K562 (cell line): ENCODE measurements around the gene PYGM. TPM values are rescaled to one million over a fixed set of nuclear protein-coding genes. Genes with fewer than 3 reads are reported as not detected.

Source experiments
- CBFA2T3 ChIP-seq: fragments of 450-650 bp; IDR thresholded peaks from 2 replicates; pipeline ENCODE4 v1.6.1; 2017
- CCNT2 ChIP-seq: IDR thresholded peaks from 2 replicates; pipeline ENCODE4 v1.6.1; 2011; ENCODE audit warnings: borderline replicate concordance, low read depth, mild to moderate bottlenecking, moderate library complexity, mixed read lengths, low read length; ENCODE audit not compliant: insufficient read length; ENCODE audit errors: extremely low read depth
- CHCHD3 ChIP-seq: fragments of 250-450 bp; sonication (Bioruptor Pico); IDR thresholded peaks from 2 replicates; pipeline ENCODE4 v2.1.2; 2022; ENCODE audit warnings: mild to moderate bottlenecking
- DPF2 ChIP-seq: fragments of 450-650 bp; IDR thresholded peaks from 2 replicates; pipeline ENCODE4 v1.6.1; 2016
- GABPB2 ChIP-seq: fragments of 250-450 bp; sonication (Bioruptor Pico); conservative IDR thresholded peaks from 2 replicates; pipeline ENCODE4 v1.5.1; 2021; ENCODE audit warnings: mild to moderate bottlenecking
- KDM1A ChIP-seq, 2 experiments: fragments of 450-650 bp; IDR thresholded peaks; 2 replicates each; pipeline ENCODE4 v1.6.1; 2016; ENCODE audit warnings: mild to moderate bottlenecking in 2 of 2
- KDM2B ChIP-seq: fragments of 250-450 bp; sonication (Bioruptor Pico); IDR thresholded peaks from 2 replicates; pipeline ENCODE4 v1.8.0; 2021; ENCODE audit warnings: mild to moderate bottlenecking, moderate library complexity
- MECOM ChIP-seq: fragments of 250-450 bp; sonication (Bioruptor Pico); IDR thresholded peaks from 2 replicates; pipeline ENCODE4 v1.8.0; 2022; ENCODE audit warnings: inconsistent platforms
- PHF20 ChIP-seq: fragments of 450-650 bp; IDR thresholded peaks from 2 replicates; pipeline ENCODE4 v1.6.1; 2018; ENCODE audit not compliant: partially characterized antibody
- POLR2A ChIP-seq: fragments of 450-650 bp; conservative IDR thresholded peaks from 2 replicates; pipeline ENCODE4 v1.6.1; 2016
- PTTG1 ChIP-seq: fragments of 450-650 bp; IDR thresholded peaks from 2 replicates; pipeline ENCODE4 v1.6.1; 2016; ENCODE audit warnings: low read depth, mild to moderate bottlenecking, missing genetic modification characterization, missing compliant biosample characterization
- RBM34 ChIP-seq: fragments of 200-400 bp; formaldehyde crosslinking; IDR thresholded peaks from 2 replicates; pipeline ENCODE4 v1.6.1; 2018; ENCODE audit warnings: low read length, borderline replicate concordance; ENCODE audit not compliant: insufficient read depth
- SMAD2 ChIP-seq: fragments of 150-350 bp; IDR thresholded peaks from 2 replicates; pipeline ENCODE4 v1.6.1; 2014; ENCODE audit warnings: low read depth, mild to moderate bottlenecking, low read length
- SMC3 ChIP-seq: conservative IDR thresholded peaks from 2 replicates; pipeline ENCODE4 v1.6.1; 2011; ENCODE audit warnings: low read depth, low read length, improper control_type of control experiment; ENCODE audit not compliant: insufficient read depth
- SRF ChIP-seq, 2 experiments: fragments of 250-450, 450-650 bp in 1 of 2; sonication (Bioruptor Pico) in 1 of 2; sonication (generic) in 1 of 2; formaldehyde crosslinking; IDR thresholded peaks; 2 replicates each; pipeline versions ENCODE4 v1.5.0 to v1.5.1; 2020 to 2022; ENCODE audit warnings: mild to moderate bottlenecking in 1 of 2, missing genetic modification reagents in 1 of 2
- SUPT5H ChIP-seq: fragments of 450-650 bp; IDR thresholded peaks from 2 replicates; pipeline ENCODE4 v1.6.1; 2016
- TARDBP ChIP-seq: fragments of 450-650 bp; IDR thresholded peaks from 2 replicates; pipeline ENCODE4 v1.6.1; 2016
- TCF3 ChIP-seq: sonication (generic); formaldehyde crosslinking; IDR thresholded peaks from 2 replicates; pipeline ENCODE4 v1.4.0; 2020; ENCODE audit warnings: mild to moderate bottlenecking, missing genetic modification reagents
- ZKSCAN8 ChIP-seq: fragments of 200-800 bp; sonication (Bioruptor generic); IDR thresholded peaks from 2 replicates; pipeline ENCODE4 v1.6.1; 2016; ENCODE audit warnings: missing genetic modification characterization, missing compliant biosample characterization
- ZNF121 ChIP-seq: sonication (generic); formaldehyde crosslinking; conservative IDR thresholded peaks from 2 replicates; pipeline ENCODE4 v1.8.0; 2022; ENCODE audit warnings: missing genetic modification reagents
- ZNF165 ChIP-seq: fragments of 250-450 bp; sonication (Bioruptor Pico); IDR thresholded peaks from 2 replicates; pipeline ENCODE4 v1.4.0; 2020; ENCODE audit warnings: borderline replicate concordance
- polyA plus RNA-seq, 8 experiments: library from polyadenylated mRNA; depleted of rRNA in 4 of 8; stranded (reverse) in 5 of 8; unstranded in 3 of 8; fragments of >200 nt; fragmentation: Nextera tagmentation in 2 of 8; fragmentation: Illumina TruSeq in 1 of 8; extraction: Ambion mirVana in 2 of 8; extraction: Trizol in 1 of 8; gene quantifications; 2 replicates each; pipeline versions ENCODE4 v1.2.1 to v1.2.3, GENCODE V29; 2011 to 2014; ENCODE audit warnings: inconsistent platforms in 1 of 8, missing spikeins in 1 of 8
- total RNA-seq, 7 experiments: library from RNA; depleted of rRNA in 6 of 7; stranded (reverse); fragments of >200 nt in 6 of 7; fragmentation: Illumina TruSeq in 2 of 7; extraction: Trizol in 2 of 7; gene quantifications; 2 replicates each; pipeline versions ENCODE4 v1.2.1 to v1.2.3, GENCODE V29; 2011 to 2021; ENCODE audit warnings: low replicate concordance in 1 of 7
- TF ChIP-seq, protein P1 (sequence below), 2 experiments: fragments of 450-650 bp; IDR thresholded peaks; 2 replicates each; pipeline ENCODE4 v1.6.1; 2016
- TF ChIP-seq, protein P2 (sequence below): sonication (generic); formaldehyde crosslinking; IDR thresholded peaks from 2 replicates; pipeline ENCODE4 v1.8.1; 2023; ENCODE audit warnings: mild to moderate bottlenecking, missing genetic modification reagents

The PYGM gene
- total and polyA plus RNA-seq, 9 of the 15 experiments (the other 6 are each of a cell fraction or from before 2014, with no cell fraction given): 0.07 to 1.5 (median 0.68) TPM

DNA sequence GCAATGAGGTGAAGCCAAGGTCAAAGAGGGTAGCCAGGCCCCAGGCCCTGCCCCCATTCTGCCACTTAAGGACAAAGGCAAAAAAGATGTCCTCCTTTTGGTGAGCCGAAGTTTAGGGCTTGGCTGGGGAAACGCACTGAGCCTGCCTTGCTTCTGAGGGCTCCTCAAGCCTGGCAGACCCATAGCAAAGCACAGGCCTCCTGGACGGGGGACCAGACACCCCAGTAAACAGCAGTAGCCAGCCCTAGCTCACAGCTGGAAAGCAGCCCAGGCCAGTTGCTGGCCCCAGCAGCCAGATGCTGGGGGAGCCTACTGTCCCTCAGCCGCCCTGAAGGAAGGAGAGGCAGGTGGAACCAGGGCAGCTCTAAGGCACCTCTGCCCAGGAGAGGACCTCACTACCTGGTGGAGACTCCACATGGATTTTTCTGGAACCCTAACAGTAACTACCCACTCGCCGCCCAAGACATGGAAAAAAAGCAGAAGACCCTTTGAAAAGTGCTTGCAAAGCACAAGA lies 3.8 kb upstream of the PYGM start (continued):
- no peak for TF ChIP-seq ZNF165 (CRISPR knock-in tag)
- TF ChIP-seq, protein P1, sequence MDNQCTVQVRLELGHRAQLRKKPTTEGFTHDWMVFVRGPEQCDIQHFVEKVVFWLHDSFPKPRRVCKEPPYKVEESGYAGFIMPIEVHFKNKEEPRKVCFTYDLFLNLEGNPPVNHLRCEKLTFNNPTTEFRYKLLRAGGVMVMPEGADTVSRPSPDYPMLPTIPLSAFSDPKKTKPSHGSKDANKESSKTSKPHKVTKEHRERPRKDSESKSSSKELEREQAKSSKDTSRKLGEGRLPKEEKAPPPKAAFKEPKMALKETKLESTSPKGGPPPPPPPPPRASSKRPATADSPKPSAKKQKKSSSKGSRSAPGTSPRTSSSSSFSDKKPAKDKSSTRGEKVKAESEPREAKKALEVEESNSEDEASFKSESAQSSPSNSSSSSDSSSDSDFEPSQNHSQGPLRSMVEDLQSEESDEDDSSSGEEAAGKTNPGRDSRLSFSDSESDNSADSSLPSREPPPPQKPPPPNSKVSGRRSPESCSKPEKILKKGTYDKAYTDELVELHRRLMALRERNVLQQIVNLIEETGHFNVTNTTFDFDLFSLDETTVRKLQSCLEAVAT (IDR thresholded peaks at IDR 0.05): no peak
- TF ChIP-seq TCF3 (CRISPR knock-in tag): 0 out of 2 replicates have a peak, but pooled peaks have one; percentile 0
- TF ChIP-seq KDM2B: no peak
- no peak for TF ChIP-seq TARDBP
- TF ChIP-seq, protein P2, sequence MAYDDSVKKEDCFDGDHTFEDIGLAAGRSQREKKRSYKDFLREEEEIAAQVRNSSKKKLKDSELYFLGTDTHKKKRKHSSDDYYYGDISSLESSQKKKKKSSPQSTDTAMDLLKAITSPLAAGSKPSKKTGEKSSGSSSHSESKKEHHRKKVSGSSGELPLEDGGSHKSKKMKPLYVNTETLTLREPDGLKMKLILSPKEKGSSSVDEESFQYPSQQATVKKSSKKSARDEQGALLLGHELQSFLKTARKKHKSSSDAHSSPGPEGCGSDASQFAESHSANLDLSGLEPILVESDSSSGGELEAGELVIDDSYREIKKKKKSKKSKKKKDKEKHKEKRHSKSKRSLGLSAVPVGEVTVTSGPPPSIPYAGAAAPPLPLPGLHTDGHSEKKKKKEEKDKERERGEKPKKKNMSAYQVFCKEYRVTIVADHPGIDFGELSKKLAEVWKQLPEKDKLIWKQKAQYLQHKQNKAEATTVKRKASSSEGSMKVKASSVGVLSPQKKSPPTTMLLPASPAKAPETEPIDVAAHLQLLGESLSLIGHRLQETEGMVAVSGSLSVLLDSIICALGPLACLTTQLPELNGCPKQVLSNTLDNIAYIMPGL (CRISPR knock-in tag): no peak
- no peak for TF ChIP-seq PTTG1 (tag)
- TF ChIP-seq CBFA2T3: no peak
- TF ChIP-seq SMAD2: no peak
- TF ChIP-seq SUPT5H: peak; percentile 40
- no peak for TF ChIP-seq ZKSCAN8 (CRISPR knock-in tag)
- TF ChIP-seq ZNF121 (CRISPR knock-in tag): no peak
- no peak for TF ChIP-seq KDM1A (IDR thresholded peaks at IDR 0.05)
- no peak for TF ChIP-seq SRF (CRISPR knock-in tag; IDR thresholded peaks at IDR 0.05)
- TF ChIP-seq CCNT2: no peak
- TF ChIP-seq PHF20: no peak
- no peak for TF ChIP-seq SMC3
- no peak for TF ChIP-seq RBM34
- TF ChIP-seq POLR2A: peak; percentile 35
- TF ChIP-seq CHCHD3 (CRISPR knock-in tag): no peak
- TF ChIP-seq DPF2: no peak
- TF ChIP-seq GABPB2 (CRISPR knock-in tag): no peak
- TF ChIP-seq MECOM: no peak
